ENCODE data around the gene EFEMP2.

- TF ChIP-seq POLR2A (IDR thresholded peaks at IDR 0.05) (no peak), CTCF (IDR thresholded peaks at IDR 0.05) (no peak)
Measured at GRCh38 chr11:65857500-65857852, 15.1 kb downstream of the EFEMP2 start.
